ENCODE measurements around the gene TBL1XR1.

Gene TBL1XR1

GRCh38 chr3:176992978-176993377 lies 204.3 kb downstream of the TBL1XR1 start:
- no peak overlapping the region for H3K27ac ChIP-seq
- in situ Hi-C loops (cut with HindIII; ENCODE audit: low pct_ligation_motif_present, low sequenced_read_pairs): no loop called here
- no peak for TF ChIP-seq CTCF (IDR thresholded peaks at IDR 0.05; ENCODE audit: low read depth, low read length, missing control alignments)

GRCh38 chr3:176992565-176992964 lies 204.7 kb downstream of the TBL1XR1 start:
- in situ Hi-C loops (cut with HindIII; ENCODE audit: low pct_ligation_motif_present, low sequenced_read_pairs): no loop called here
- no peaks in the 10 kb centered on the region for H3K27me3 ChIP-seq (replicated peaks)
- H3K27ac ChIP-seq: no peak overlapping the region
- no peak for TF ChIP-seq CTCF (IDR thresholded peaks at IDR 0.05; ENCODE audit: low read depth, low read length, missing control alignments)
- no peak for DNase-seq
- no peaks in the 10 kb centered on the region for H3K36me3 ChIP-seq (replicated peaks)
- H3K4me3 ChIP-seq (ENCODE audit: low read depth, low read length): no peak overlapping the region

More at GRCh38 chr3:176992978-176993377, 204.3 kb downstream of the TBL1XR1 start:
- no peak overlapping the region for H3K4me3 ChIP-seq (ENCODE audit: low read depth, low read length)
- no peak for DNase-seq
- H3K27me3 ChIP-seq (replicated peaks): no peaks in the 10 kb centered on the region
- no peaks in the 10 kb centered on the region for H3K36me3 ChIP-seq (replicated peaks)

GRCh38 chr3:176988795-176989194 lies 208.5 kb downstream of the TBL1XR1 start:
- no peaks in the 10 kb centered on the region for H3K36me3 ChIP-seq (replicated peaks)
- no peak for DNase-seq
- no peak for TF ChIP-seq CTCF (IDR thresholded peaks at IDR 0.05; ENCODE audit: low read depth, low read length, missing control alignments)
- no peaks in the 10 kb centered on the region for H3K27me3 ChIP-seq (replicated peaks)
- no peak overlapping the region for H3K4me3 ChIP-seq (ENCODE audit: low read depth, low read length)
- in situ Hi-C loops (cut with HindIII; ENCODE audit: low pct_ligation_motif_present, low sequenced_read_pairs): no loop called here
- no peak overlapping the region for H3K27ac ChIP-seq

- no peaks in the 10 kb centered on the region for H3K36me3 ChIP-seq (replicated peaks)
- TF ChIP-seq CTCF (IDR thresholded peaks at IDR 0.05; ENCODE audit: low read depth, low read length, missing control alignments): no peak
- in situ Hi-C loops (cut with HindIII; ENCODE audit: low pct_ligation_motif_present, low sequenced_read_pairs): no loop called here
These were observed 209.2 kb downstream of the TBL1XR1 start for GRCh38 chr3:176987901-176988650.

GRCh38 chr3:176978441-176978840 lies 218.8 kb downstream of the TBL1XR1 start:
- Histone ChIP-seq H3K27me3 (replicated peaks) (no peaks in the 10 kb centered on the region), H3K36me3 (replicated peaks) (no peaks in the 10 kb centered on the region), H3K4me3 (ENCODE audit: low read depth, low read length) (no peak overlapping the region), H3K27ac (no peak overlapping the region)
- TF ChIP-seq CTCF (IDR thresholded peaks at IDR 0.05; ENCODE audit: low read depth, low read length, missing control alignments): no peak
- DNase-seq: no peak
- in situ Hi-C loops (cut with HindIII; ENCODE audit: low pct_ligation_motif_present, low sequenced_read_pairs): no loop called here

More at GRCh38 chr3:176987901-176988650, 209.2 kb downstream of the TBL1XR1 start:
- DNase-seq: peak; percentile 76
- Histone ChIP-seq H3K27ac (no peak overlapping the region), H3K27me3 (replicated peaks) (no peaks in the 10 kb centered on the region), H3K4me3 (ENCODE audit: low read depth, low read length) (no peak overlapping the region)

- no peaks in the 10 kb centered on the region for H3K36me3 ChIP-seq (replicated peaks)
- no peaks in the 10 kb centered on the region for H3K27me3 ChIP-seq (replicated peaks)
- no peak for DNase-seq
- H3K4me3 ChIP-seq (ENCODE audit: low read depth, low read length): no peak overlapping the region
- no peak for TF ChIP-seq CTCF (IDR thresholded peaks at IDR 0.05; ENCODE audit: low read depth, low read length, missing control alignments)
- H3K27ac ChIP-seq: no peak overlapping the region
- in situ Hi-C loops (cut with HindIII; ENCODE audit: low pct_ligation_motif_present, low sequenced_read_pairs): no loop called here
These were observed 220.0 kb downstream of the TBL1XR1 start for GRCh38 chr3:176977331-176977730.

Measured in brain microvascular endothelial cell (primary cell).